Smooth muscle cell (in vitro differentiated cells): ENCODE measurements around the gene CBFA2T2. TPM values are rescaled to one million over a fixed set of nuclear protein-coding genes. Genes with fewer than 3 reads are reported as not detected.
"Not testable (repeated sequence)": the region's sequence is repeated elsewhere in the genome, so short reads cannot be mapped to it uniquely, and the experiment has no call there.

ENCODE experiments used
- DNase-seq: peaks from one replicate; lab custom pipeline; 2025; ENCODE audit not compliant: unreplicated experiment; lab: John Stamatoyannopoulos, UW
- H2AFZ ChIP-seq: fragments of 200-600 bp; sonication (generic); 2 replicates; pipeline ENCODE4 v1.6.0; 2016; ENCODE audit warnings: antibody characterized with exemption, low read depth, mild to moderate bottlenecking
- H3F3A ChIP-seq: fragments of 200-600 bp; sonication (generic); 2 replicates; pipeline ENCODE4 v1.6.0; 2017; ENCODE audit warnings: antibody characterized with exemption, low read depth
- H3K27ac ChIP-seq: fragments of 200-600 bp; sonication (generic); 2 replicates; pipeline ENCODE4 v1.5.1; 2016; ENCODE audit warnings: low read depth, mild to moderate bottlenecking
- H3K27me3 ChIP-seq: fragments of 200-600 bp; sonication (generic); 2 replicates; pipeline ENCODE4 v1.6.1; 2016; ENCODE audit warnings: low read depth, mild to moderate bottlenecking
- H3K36me3 ChIP-seq: fragments of 200-600 bp; sonication (generic); 2 replicates; pipeline ENCODE4 v1.5.1; 2016; ENCODE audit warnings: low read depth
- H3K4me1 ChIP-seq: fragments of 200-600 bp; sonication (generic); 2 replicates; pipeline ENCODE4 v1.5.1; 2016; ENCODE audit warnings: low read depth
- H3K4me2 ChIP-seq: fragments of 200-600 bp; sonication (generic); 2 replicates; pipeline ENCODE4 v1.6.0; 2016; ENCODE audit warnings: mild to moderate bottlenecking
- H3K4me3 ChIP-seq: fragments of 200-600 bp; sonication (generic); 2 replicates; pipeline ENCODE4 v1.5.1; 2016; ENCODE audit warnings: mild to moderate bottlenecking
- H3K79me2 ChIP-seq: fragments of 200-600 bp; sonication (generic); 2 replicates; pipeline ENCODE4 v1.6.0; 2016; ENCODE audit warnings: low read depth, mild to moderate bottlenecking
- H3K9ac ChIP-seq: fragments of 200-600 bp; sonication (generic); 2 replicates; pipeline ENCODE4 v1.6.0; 2016; ENCODE audit warnings: low read depth
- H3K9me3 ChIP-seq: fragments of 200-600 bp; sonication (generic); replicated peaks from 2 replicates; pipeline ENCODE4 v1.5.1; 2016; ENCODE audit warnings: low read depth
- H4K20me1 ChIP-seq: fragments of 200-600 bp; sonication (generic); 2 replicates; pipeline ENCODE4 v1.6.0; 2016; ENCODE audit warnings: low read depth
- WGBS: methylation state at CpG from one replicate; pipeline ENCODE4 v1.1.7; 2016; ENCODE audit warnings: low lambda C conversion rate; 5-methylcytosine and 5-hydroxymethylcytosine counted together
- polyA plus RNA-seq: library from polyadenylated mRNA; unstranded; fragments of >200 nt; fragmentation: Nextera tagmentation; extraction: Ambion mirVana; gene quantifications from 2 replicates; pipeline ENCODE4 v1.2.1, GENCODE V29; 2016
- total RNA-seq: library from RNA; depleted of rRNA; stranded (reverse); fragments of >200 nt; gene quantifications from 2 replicates; pipeline ENCODE4 v1.2.3, GENCODE V29; 2014
- TF ChIP-seq, protein P1 (sequence below): fragments of 200-600 bp; sonication (generic); IDR thresholded peaks from 2 replicates; pipeline ENCODE4 v1.5.1; 2017; ENCODE audit warnings: borderline replicate concordance, mild to moderate bottlenecking, antibody characterized with exemption; ENCODE audit not compliant: insufficient read depth, poor library complexity, severe bottlenecking

CBFA2T2 gene
- total and polyA plus RNA-seq, 2 experiments from 2014 or later, result 18.2 to 41.6 TPM

GRCh38 chr20:33531047-33531877, 41.4 kb downstream of the CBFA2T2 start:
- no peak overlapping the region for H3K4me3 ChIP-seq
- no peak overlapping the region for H2AFZ ChIP-seq
- H3K4me2 ChIP-seq, result peak overlapping the region; percentile 78
- TF ChIP-seq, protein P1, sequence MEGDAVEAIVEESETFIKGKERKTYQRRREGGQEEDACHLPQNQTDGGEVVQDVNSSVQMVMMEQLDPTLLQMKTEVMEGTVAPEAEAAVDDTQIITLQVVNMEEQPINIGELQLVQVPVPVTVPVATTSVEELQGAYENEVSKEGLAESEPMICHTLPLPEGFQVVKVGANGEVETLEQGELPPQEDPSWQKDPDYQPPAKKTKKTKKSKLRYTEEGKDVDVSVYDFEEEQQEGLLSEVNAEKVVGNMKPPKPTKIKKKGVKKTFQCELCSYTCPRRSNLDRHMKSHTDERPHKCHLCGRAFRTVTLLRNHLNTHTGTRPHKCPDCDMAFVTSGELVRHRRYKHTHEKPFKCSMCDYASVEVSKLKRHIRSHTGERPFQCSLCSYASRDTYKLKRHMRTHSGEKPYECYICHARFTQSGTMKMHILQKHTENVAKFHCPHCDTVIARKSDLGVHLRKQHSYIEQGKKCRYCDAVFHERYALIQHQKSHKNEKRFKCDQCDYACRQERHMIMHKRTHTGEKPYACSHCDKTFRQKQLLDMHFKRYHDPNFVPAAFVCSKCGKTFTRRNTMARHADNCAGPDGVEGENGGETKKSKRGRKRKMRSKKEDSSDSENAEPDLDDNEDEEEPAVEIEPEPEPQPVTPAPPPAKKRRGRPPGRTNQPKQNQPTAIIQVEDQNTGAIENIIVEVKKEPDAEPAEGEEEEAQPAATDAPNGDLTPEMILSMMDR, result no peak
- 42% methylated on average over 6 of the region's 6 CpGs for WGBS
- no peaks in the 10 kb centered on the region for H3K9me3 ChIP-seq
- H3K27me3 ChIP-seq, result no peaks in the 10 kb centered on the region
- peak overlapping the region; percentile 51 for H3K27ac ChIP-seq
- H3F3A ChIP-seq, result peaks cover 13% of the 10 kb centered on the region
- DNase-seq, result no peak
- H3K9ac ChIP-seq, result no peak overlapping the region
- peaks cover 17% of the 10 kb centered on the region for H3K4me1 ChIP-seq
- H4K20me1 ChIP-seq, result peaks cover 43% of the 10 kb centered on the region
- H3K79me2 ChIP-seq, result peaks cover 60% of the 10 kb centered on the region
- H3K36me3 ChIP-seq, result no peaks in the 10 kb centered on the region

GRCh38 chr20:33531885-33532284, 42.0 kb downstream of the CBFA2T2 start:
- Histone ChIP-seq H3K9me3 (no peaks in the 10 kb centered on the region), H3K4me3 (no peak overlapping the region), H3K27ac (peak overlapping the region; percentile 51), H3K27me3 (no peaks in the 10 kb centered on the region), H4K20me1 (peaks cover 38% of the 10 kb centered on the region), H3F3A (peaks cover 13% of the 10 kb centered on the region), H3K4me1 (peaks cover 17% of the 10 kb centered on the region), H3K4me2 (peak overlapping the region; percentile 78), H2AFZ (no peak overlapping the region), H3K9ac (no peak overlapping the region), H3K36me3 (no peaks in the 10 kb centered on the region), H3K79me2 (peaks cover 54% of the 10 kb centered on the region)
- TF ChIP-seq, protein P1, result no peak
- 16% methylated on average over 1 of the region's 1 CpG for WGBS
- DNase-seq, result no peak

DNA sequence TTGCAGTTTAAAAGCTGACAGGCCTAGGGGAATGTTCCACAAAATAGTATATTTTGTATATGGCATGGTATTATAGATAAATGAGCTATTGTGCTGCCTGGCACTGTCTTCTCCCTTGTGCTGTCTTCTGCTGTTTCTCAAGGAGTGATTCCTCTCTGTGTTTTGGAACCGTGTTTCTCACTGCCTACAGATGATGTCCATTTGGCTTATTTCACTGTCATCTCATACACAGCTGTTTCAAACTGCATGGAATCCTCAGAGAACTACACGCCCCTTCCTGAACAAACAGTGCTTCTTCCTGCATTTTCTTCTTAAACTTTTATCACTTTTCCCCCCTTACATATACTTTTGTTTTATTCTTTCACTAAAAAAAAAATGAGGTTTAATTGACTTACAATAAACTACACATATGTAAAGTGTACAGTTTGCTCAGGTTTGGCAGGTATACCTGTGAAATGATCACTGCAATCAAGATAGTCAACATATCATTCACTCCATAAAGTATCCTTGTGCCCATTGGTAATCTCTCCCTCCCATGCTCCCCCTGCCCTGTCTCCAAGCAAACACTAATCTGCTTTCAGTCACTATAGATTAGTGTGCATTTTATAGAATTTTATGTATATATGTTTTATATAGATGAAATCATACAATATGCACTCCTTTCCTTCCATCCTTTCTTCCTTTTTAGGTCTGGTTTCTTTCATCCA, 43.0 kb downstream of the CBFA2T2 start:
- no peak overlapping the region for H2AFZ ChIP-seq
- H3K9ac ChIP-seq, result no peak overlapping the region
- peaks cover 16% of the 10 kb centered on the region for H3F3A ChIP-seq
- H3K27ac ChIP-seq, result peak overlapping the region; percentile 51
- TF ChIP-seq, protein P1, result no peak
- DNase-seq, result no peak
- H3K4me2 ChIP-seq, result peak overlapping the region; percentile 78
- no peaks in the 10 kb centered on the region for H3K9me3 ChIP-seq
- H3K36me3 ChIP-seq, result no peaks in the 10 kb centered on the region
- H3K4me1 ChIP-seq, result peaks cover 17% of the 10 kb centered on the region
- peaks cover 31% of the 10 kb centered on the region for H4K20me1 ChIP-seq
- H3K27me3 ChIP-seq, result no peaks in the 10 kb centered on the region
- 33% methylated on average over 2 of the region's 2 CpGs for WGBS
- H3K4me3 ChIP-seq, result no peak overlapping the region
- peaks cover 56% of the 10 kb centered on the region for H3K79me2 ChIP-seq

DNA sequence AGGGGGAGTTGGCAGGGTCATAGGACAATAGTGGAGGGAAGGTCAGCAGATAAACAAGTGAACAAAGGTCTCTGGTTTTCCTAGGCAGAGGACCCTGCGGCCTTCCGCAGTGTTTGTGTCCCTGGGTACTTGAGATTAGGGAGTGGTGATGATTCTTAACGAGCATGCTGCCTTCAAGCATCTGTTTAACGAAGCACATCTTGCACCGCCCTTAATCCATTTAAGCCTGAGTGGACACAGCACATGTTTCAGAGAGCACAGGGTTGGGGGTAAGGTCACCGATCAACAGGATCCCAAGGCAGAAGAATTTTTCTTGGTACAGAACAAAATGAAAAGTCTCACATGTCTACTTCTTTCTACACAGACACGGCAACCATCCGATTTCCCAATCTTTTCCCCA, 45.8 kb downstream of the CBFA2T2 start:
- H3K9me3 ChIP-seq, H3K27ac ChIP-seq, H3K27me3 ChIP-seq, DNase-seq, H2AFZ ChIP-seq, H3K4me3 ChIP-seq, H3K9ac ChIP-seq, H3K36me3 ChIP-seq, H3K4me2 ChIP-seq: not testable (repeated sequence)
- peaks cover 15% of the 10 kb centered on the region for H3F3A ChIP-seq
- peaks cover 53% of the 10 kb centered on the region for H4K20me1 ChIP-seq
- peaks cover 53% of the 10 kb centered on the region for H3K79me2 ChIP-seq
- H3K4me1 ChIP-seq, result peaks cover 23% of the 10 kb centered on the region
- WGBS, result 69% methylated on average over 7 of the region's 8 CpGs
